ENCODE measurements around the gene FERMT3.
"Not testable (repeated sequence)": the region's sequence is repeated elsewhere in the genome, so short reads cannot be mapped to it uniquely, and the experiment has no call there.

Gene FERMT3

GRCh38 chr11:64206457-64207255 lies at the start of gene FERMT3:
FERMT3 (plus strand) TSS chr11:64206721; CDS start chr11:64207365, 644 bp downstream.
- DNase-seq (ENCODE audit: low read depth in 2 of 3, low spot score in 1 of 3), result peak; percentile 65 to 74 (median 66)

- DNase-seq (ENCODE audit: low read depth in 2 of 3, low spot score in 1 of 3), result no peak
Observed at GRCh38 chr11:64157631-64158394, 48.7 kb upstream of the FERMT3 start.

GRCh38 chr11:64161037-64161436 lies 45.5 kb upstream of the FERMT3 start:
- no peak for DNase-seq (ENCODE audit: low read depth in 2 of 3, low spot score in 1 of 3)

- DNase-seq (ENCODE audit: low read depth in 2 of 3, low spot score in 1 of 3), result not testable (repeated sequence)
Observed at GRCh38 chr11:64162769-64163168, 43.8 kb upstream of the FERMT3 start.

- no peak for DNase-seq (ENCODE audit: low read depth in 2 of 3, low spot score in 1 of 3)
Observed at GRCh38 chr11:64163951-64164350, 42.6 kb upstream of the FERMT3 start.

- no peak for DNase-seq (ENCODE audit: low read depth in 2 of 3, low spot score in 1 of 3)
Observed at GRCh38 chr11:64164392-64165312, 41.9 kb upstream of the FERMT3 start.

- DNase-seq (ENCODE audit: low read depth in 2 of 3, low spot score in 1 of 3), result peak in 1 of 3 donors; percentile 10
Observed at GRCh38 chr11:64165481-64165841, 41.1 kb upstream of the FERMT3 start.

GRCh38 chr11:64165842-64166635 lies 40.5 kb upstream of the FERMT3 start, which contains the start of gene MACROD1:
MACROD1 (minus strand) TSS chr11:64166113; CDS start chr11:64165994, 119 bp downstream.
- DNase-seq (ENCODE audit: low read depth in 2 of 3, low spot score in 1 of 3), result peak; percentile 73 to 84 (median 77)

GRCh38 chr11:64170419-64170818 lies 36.1 kb upstream of the FERMT3 start:
- no peak for DNase-seq (ENCODE audit: low read depth in 2 of 3, low spot score in 1 of 3)

- DNase-seq (ENCODE audit: low read depth in 2 of 3, low spot score in 1 of 3), result no peak
Observed at GRCh38 chr11:64173616-64174355, 32.7 kb upstream of the FERMT3 start.

- no peak for DNase-seq (ENCODE audit: low read depth in 2 of 3, low spot score in 1 of 3)
Observed at GRCh38 chr11:64176751-64177150, 29.8 kb upstream of the FERMT3 start.

- DNase-seq (ENCODE audit: low read depth in 2 of 3, low spot score in 1 of 3), result no peak
Observed at GRCh38 chr11:64178203-64178602, 28.3 kb upstream of the FERMT3 start.

- DNase-seq (ENCODE audit: low read depth in 2 of 3, low spot score in 1 of 3), result no peak
Observed at GRCh38 chr11:64178951-64179639, 27.4 kb upstream of the FERMT3 start.

GRCh38 chr11:64180891-64181290 lies 25.6 kb upstream of the FERMT3 start:
- no peak for DNase-seq (ENCODE audit: low read depth in 2 of 3, low spot score in 1 of 3)

- DNase-seq (ENCODE audit: low read depth in 2 of 3, low spot score in 1 of 3), result peak in 2 of 3 donors; percentile 12 to 38
Observed at GRCh38 chr11:64181506-64182411, 24.8 kb upstream of the FERMT3 start.

- no peak for DNase-seq (ENCODE audit: low read depth in 2 of 3, low spot score in 1 of 3)
Observed at GRCh38 chr11:64183890-64184289, 22.6 kb upstream of the FERMT3 start.

- DNase-seq (ENCODE audit: low read depth in 2 of 3, low spot score in 1 of 3), result no peak
Observed at GRCh38 chr11:64185175-64185692, 21.3 kb upstream of the FERMT3 start.

All from stimulated activated CD4-positive, alpha-beta T cell treated with anti-CD3 and anti-CD28 coated beads, Interleukin-12 subunit alpha, Interleukin-12 subunit beta, amount 100 ng/mL, for 48 hours (primary cell).